Stomach smooth muscle (tissue), 2 donors: Measurements from ENCODE around the gene TLK1.

Source experiments
- H3K27ac ChIP-seq: one replicate; pipeline ENCODE4 v1.7.0; 2013; ENCODE audit warnings: mild to moderate bottlenecking, low read length, inconsistent platforms
- H3K27me3 ChIP-seq, 2 donors: one replicate each; pipeline ENCODE4 v1.7.0; 2013; ENCODE audit warnings: low read length in 2 of 2; ENCODE audit not compliant: insufficient read depth in 2 of 2, control insufficient read depth in 1 of 2
- H3K36me3 ChIP-seq, 2 donors: one replicate each; pipeline ENCODE4 v1.7.0; 2013; ENCODE audit warnings: low read length in 2 of 2; ENCODE audit not compliant: control insufficient read depth in 2 of 2, insufficient read depth in 2 of 2
- H3K4me1 ChIP-seq: one replicate; pipeline ENCODE4 v1.7.0; 2013; ENCODE audit warnings: low read length; ENCODE audit not compliant: control insufficient read depth, insufficient read depth
- H3K4me3 ChIP-seq, 2 donors: one replicate each; pipeline ENCODE4 v1.7.0; 2013; ENCODE audit warnings: low read length in 2 of 2
- H3K9ac ChIP-seq, 2 donors: one replicate each; pipeline ENCODE4 v1.7.0; 2013; ENCODE audit warnings: low read length in 2 of 2, mild to moderate bottlenecking in 1 of 2
- H3K9me3 ChIP-seq, 2 donors: one replicate each; pipeline ENCODE4 v1.7.0; 2013; ENCODE audit warnings: low read length in 2 of 2; ENCODE audit not compliant: control insufficient read depth in 2 of 2
- donor health status: healthy.
- donor health status: Pancreatic carcinoma.

The TLK1 gene

DNA sequence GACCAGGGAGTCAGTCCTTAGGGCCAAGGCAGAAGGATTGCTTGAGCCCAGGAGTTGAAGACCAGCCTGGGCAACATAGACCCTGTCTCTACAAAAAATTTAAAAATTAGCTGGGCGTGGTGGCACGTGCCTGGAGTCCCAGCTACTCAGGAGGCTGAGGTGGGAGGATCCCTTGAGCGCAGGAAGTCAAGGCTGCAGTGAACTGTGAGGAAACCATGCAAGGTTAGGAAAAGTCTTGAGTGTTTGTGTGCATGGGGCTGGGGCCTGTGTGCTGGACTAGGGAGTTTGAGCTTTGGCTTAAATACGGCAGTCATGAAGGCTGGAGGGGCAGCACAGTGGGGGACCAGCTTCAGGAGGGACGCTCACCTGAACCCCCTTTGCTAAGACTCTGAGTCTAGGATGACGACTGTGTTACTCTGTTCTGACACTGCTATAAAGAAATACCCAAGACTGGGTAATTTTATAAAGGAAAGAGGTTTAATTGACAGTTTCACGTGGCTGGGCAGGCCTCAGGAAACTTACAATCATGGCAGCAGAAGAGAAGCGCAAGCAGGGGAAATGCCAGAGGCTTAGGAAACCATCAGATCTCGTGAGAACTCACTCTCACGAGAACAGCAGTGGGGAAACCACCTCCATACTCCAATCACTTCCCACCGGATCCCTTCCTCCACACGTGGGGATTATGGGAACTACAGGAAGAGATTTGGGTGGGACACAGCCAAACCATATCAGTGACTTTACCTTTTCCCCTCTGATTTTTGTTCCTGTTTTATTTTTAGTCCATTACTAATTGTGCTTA, 192.3 kb downstream of the TLK1 start:
- Histone ChIP-seq H3K4me3 (no peak overlapping the region), H3K4me1 (peaks cover 12% of the 10 kb centered on the region), H3K27me3 (no peaks in the 10 kb centered on the region), H3K9ac (no peak overlapping the region), H3K9me3 (no peaks in the 10 kb centered on the region), H3K36me3 (peaks cover 16 to 29% of the 10 kb centered on the region in 2 donors), H3K27ac (no peak overlapping the region)

DNA sequence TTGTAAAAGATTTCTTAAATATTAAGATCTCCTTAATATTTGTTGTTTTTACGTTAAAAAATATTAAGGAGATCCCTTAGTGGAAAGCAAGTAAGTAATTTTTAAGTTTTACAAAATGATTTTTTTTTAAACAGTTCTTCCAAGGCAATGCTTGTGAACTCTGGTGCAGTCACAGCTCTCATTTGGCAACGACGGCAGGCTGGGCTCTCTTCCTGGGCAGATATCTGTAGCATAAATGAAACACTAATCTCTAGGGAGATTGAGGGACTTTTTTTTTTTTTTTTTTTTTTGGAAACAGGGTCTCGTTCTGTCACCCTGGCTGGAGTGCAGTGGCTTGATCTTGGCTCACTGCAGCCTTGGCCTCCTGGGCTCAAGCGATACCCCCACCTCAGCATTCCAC, 193.1 kb downstream of the TLK1 start:
- H3K4me3 ChIP-seq: no peak overlapping the region
- H3K4me1 ChIP-seq: peaks cover 4% of the 10 kb centered on the region
- H3K9ac ChIP-seq: no peak overlapping the region
- no peak overlapping the region for H3K27ac ChIP-seq
- H3K9me3 ChIP-seq: no peaks in the 10 kb centered on the region
- no peaks in the 10 kb centered on the region for H3K27me3 ChIP-seq
- peaks cover 19 to 29% of the 10 kb centered on the region in 2 donors for H3K36me3 ChIP-seq

GRCh38 chr2:170966648-170967396, 193.9 kb downstream of the TLK1 start:
- Histone ChIP-seq H3K27me3 (no peaks in the 10 kb centered on the region), H3K4me3 (no peak overlapping the region), H3K27ac (no peak overlapping the region), H3K9me3 (no peaks in the 10 kb centered on the region), H3K9ac (no peak overlapping the region), H3K4me1 (no peaks in the 10 kb centered on the region), H3K36me3 (peaks cover 20 to 29% of the 10 kb centered on the region in 2 donors)

DNA sequence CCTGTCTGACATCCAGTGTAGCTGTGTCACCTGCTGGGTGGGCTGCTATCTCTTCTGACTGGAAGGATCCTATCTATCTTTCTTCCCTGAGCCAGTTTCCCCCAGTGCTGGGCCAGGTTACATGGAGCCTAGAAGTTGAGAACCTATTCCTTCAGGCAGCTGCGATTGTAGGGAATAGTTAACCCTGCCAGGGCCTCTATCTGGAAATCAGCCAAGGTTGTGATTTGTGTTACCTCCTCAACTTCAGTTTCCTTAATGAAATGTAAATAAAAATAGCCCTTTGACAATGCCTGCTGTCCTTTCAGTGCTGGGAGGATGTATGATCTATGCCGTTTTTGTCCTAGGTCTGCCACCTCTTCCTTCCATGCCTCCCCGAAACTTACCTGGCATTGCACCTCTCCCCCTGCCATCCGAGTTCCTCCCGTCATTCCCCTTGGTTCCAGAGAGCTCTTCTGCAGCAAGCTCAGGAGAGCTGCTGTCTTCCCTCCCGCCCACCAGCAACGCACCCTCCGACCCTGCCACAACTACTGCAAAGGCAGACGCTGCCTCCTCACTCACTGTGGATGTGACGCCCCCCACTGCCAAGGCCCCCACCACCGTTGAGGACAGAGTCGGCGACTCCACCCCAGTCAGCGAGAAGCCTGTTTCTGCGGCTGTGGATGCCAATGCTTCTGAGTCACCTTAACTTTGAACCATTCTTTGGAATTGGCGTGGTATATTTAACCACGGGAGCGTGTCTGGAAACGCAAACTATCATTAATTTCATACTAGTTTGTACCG, 195.1 kb downstream of the TLK1 start:
- H3K4me1 ChIP-seq: no peaks in the 10 kb centered on the region
- H3K4me3 ChIP-seq: no peak overlapping the region
- H3K9ac ChIP-seq: no peak overlapping the region
- H3K36me3 ChIP-seq: peaks cover 28 to 39% of the 10 kb centered on the region in 2 donors
- H3K27me3 ChIP-seq: no peaks in the 10 kb centered on the region
- no peaks in the 10 kb centered on the region for H3K9me3 ChIP-seq
- no peak overlapping the region for H3K27ac ChIP-seq

DNA sequence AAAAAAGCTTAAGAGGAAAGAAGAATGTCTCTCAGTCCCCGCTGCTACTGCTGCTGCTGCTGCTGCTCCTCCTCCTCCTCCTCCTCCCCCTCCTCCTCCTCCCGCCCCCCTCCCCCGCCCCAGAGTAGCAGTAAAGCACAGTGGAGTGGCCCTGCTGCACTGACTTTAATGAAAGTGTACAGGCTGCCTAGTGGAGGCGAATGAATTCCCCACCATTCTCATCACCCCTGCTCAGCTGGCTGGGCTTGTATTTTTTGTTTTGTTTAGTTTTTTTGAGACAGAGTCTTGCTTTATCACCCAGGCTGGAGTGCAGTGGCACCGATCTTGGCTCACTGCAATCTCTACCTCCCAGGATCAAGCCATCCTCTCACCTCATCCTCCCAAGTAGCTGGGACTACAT, 197.3 kb downstream of the TLK1 start:
- Histone ChIP-seq H3K4me1 (no peaks in the 10 kb centered on the region), H3K27me3 (no peaks in the 10 kb centered on the region), H3K4me3 (no peak overlapping the region), H3K9me3 (no peaks in the 10 kb centered on the region), H3K27ac (no peak overlapping the region), H3K36me3 (peaks cover 35 to 42% of the 10 kb centered on the region in 2 donors), H3K9ac (no peak overlapping the region)

- Histone ChIP-seq H3K4me1 (no peaks in the 10 kb centered on the region), H3K9ac (no peak overlapping the region), H3K27ac (no peak overlapping the region), H3K27me3 (no peaks in the 10 kb centered on the region), H3K36me3 (peaks cover 54 to 59% of the 10 kb centered on the region in 2 donors), H3K9me3 (no peaks in the 10 kb centered on the region), H3K4me3 (no peak overlapping the region)
Observed at GRCh38 chr2:170953941-170954340, 206.8 kb downstream of the TLK1 start.

DNA sequence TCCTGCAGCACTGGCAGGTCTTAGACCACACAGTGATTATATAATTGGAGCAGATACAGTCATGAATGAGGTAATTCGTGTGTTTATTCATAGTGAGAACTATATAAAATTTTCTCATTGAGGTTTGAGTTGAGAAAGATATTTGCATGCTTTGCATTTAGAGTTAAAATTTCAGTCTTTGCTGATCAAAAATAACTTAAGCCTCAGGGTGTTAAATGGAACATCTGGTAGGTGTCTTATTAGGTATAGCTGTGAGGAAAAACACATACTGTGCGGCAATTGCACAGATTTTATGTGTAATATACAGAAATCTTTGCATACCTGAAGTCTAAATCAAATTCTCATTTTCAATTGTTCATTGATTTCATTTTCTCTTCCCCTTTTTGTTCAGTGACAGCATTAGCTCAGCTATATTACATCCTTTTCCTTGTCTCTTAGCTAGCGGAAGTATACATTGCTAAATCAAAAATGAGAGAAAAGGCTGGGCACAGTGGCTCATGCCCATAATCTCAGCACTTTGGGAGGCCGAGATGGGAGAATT, 210.4 kb downstream of the TLK1 start:
- peaks cover 41 to 45% of the 10 kb centered on the region in 2 donors for H3K36me3 ChIP-seq
- no peak overlapping the region for H3K9ac ChIP-seq
- H3K4me3 ChIP-seq: no peak overlapping the region
- no peaks in the 10 kb centered on the region for H3K4me1 ChIP-seq
- H3K27ac ChIP-seq: no peak overlapping the region
- H3K27me3 ChIP-seq: no peaks in the 10 kb centered on the region
- no peaks in the 10 kb centered on the region for H3K9me3 ChIP-seq

- no peaks in the 10 kb centered on the region for H3K4me1 ChIP-seq
- H3K4me3 ChIP-seq: no peak overlapping the region
- no peaks in the 10 kb centered on the region for H3K27me3 ChIP-seq
- H3K9ac ChIP-seq: no peak overlapping the region
- H3K9me3 ChIP-seq: no peaks in the 10 kb centered on the region
- H3K27ac ChIP-seq: no peak overlapping the region
- peaks cover 34 to 36% of the 10 kb centered on the region in 2 donors for H3K36me3 ChIP-seq
Observed at GRCh38 chr2:170949415-170949814, 211.3 kb downstream of the TLK1 start.

- H3K4me1 ChIP-seq: no peaks in the 10 kb centered on the region
- no peaks in the 10 kb centered on the region for H3K36me3 ChIP-seq
- no peak overlapping the region for H3K27ac ChIP-seq
- no peaks in the 10 kb centered on the region for H3K9me3 ChIP-seq
- H3K4me3 ChIP-seq: no peak overlapping the region
- H3K27me3 ChIP-seq: no peaks in the 10 kb centered on the region
- no peak overlapping the region for H3K9ac ChIP-seq
Observed at GRCh38 chr2:170944545-170944944, 216.1 kb downstream of the TLK1 start.

GRCh38 chr2:170943596-170943995, 217.1 kb downstream of the TLK1 start:
- no peaks in the 10 kb centered on the region for H3K9me3 ChIP-seq
- H3K4me3 ChIP-seq: no peak overlapping the region
- no peak overlapping the region for H3K9ac ChIP-seq
- H3K27ac ChIP-seq: no peak overlapping the region
- H3K4me1 ChIP-seq: no peaks in the 10 kb centered on the region
- H3K36me3 ChIP-seq: no peaks in the 10 kb centered on the region
- H3K27me3 ChIP-seq: no peaks in the 10 kb centered on the region
